PC-9 (cell line): ENCODE results near the gene NBDY. TPM values are rescaled to one million over a fixed set of nuclear protein-coding genes. Genes with fewer than 3 reads are reported as not detected.

Experiments used
- BruUV-seq: library from RNA; stranded (reverse); fragments of 400-500 nt; replicated peaks from 2 replicates; lab custom pipeline; 2021; lab: Mats Ljungman, UMichigan
- CTCF ChIA-PET: fragments of 300-600 bp; sonication (Branson Sonifier 250); formaldehyde crosslinking; loops from one replicate; lab custom pipeline; 2022; ENCODE audit warnings: antibody characterized with exemption; lab: Charles Lee
- POLR2A ChIA-PET: fragments of 300-600 bp; sonication (Branson Sonifier 250); formaldehyde crosslinking; loops from one replicate; lab custom pipeline; 2022; ENCODE audit warnings: antibody characterized with exemption; ENCODE audit not compliant: unreplicated experiment; lab: Charles Lee
- DNase-seq, 2 experiments: peaks; one replicate each; pipeline versions ENCODE4 v3.0.0 to v3.0.0-alpha.2; 2015 to 2022; ENCODE audit warnings: mixed read lengths in 1 of 2
- H2AFZ ChIP-seq: fragments of 200-600 bp; sonication (generic); 2 replicates; pipeline ENCODE4 v1.8.1; 2017; ENCODE audit warnings: antibody characterized with exemption
- H3F3A ChIP-seq: fragments of 200-600 bp; sonication (generic); 2 replicates; pipeline ENCODE4 v1.8.1; 2017; ENCODE audit warnings: antibody characterized with exemption, mild to moderate bottlenecking, low read depth; ENCODE audit not compliant: insufficient read depth
- H3K27ac ChIP-seq: fragments of 200-600 bp; sonication (generic); 2 replicates; pipeline ENCODE4 v1.6.1; 2016; ENCODE audit warnings: mixed run types
- H3K27me3 ChIP-seq: fragments of 200-600 bp; sonication (generic); 2 replicates; pipeline ENCODE4 v1.6.1; 2016; ENCODE audit warnings: low read depth, mixed run types; ENCODE audit not compliant: insufficient read depth
- H3K36me3 ChIP-seq: fragments of 200-600 bp; sonication (generic); 2 replicates; pipeline ENCODE4 v1.6.1; 2016; ENCODE audit warnings: low read depth, mixed run types
- H3K4me1 ChIP-seq: fragments of 200-600 bp; sonication (generic); replicated peaks from 2 replicates; pipeline ENCODE4 v1.6.1; 2016; ENCODE audit warnings: mixed run types; ENCODE audit not compliant: insufficient read depth
- H3K4me2 ChIP-seq: fragments of 200-600 bp; sonication (generic); 2 replicates; pipeline ENCODE4 v1.6.1; 2017; ENCODE audit warnings: mixed run types
- H3K4me3 ChIP-seq: fragments of 200-600 bp; sonication (generic); 2 replicates; pipeline ENCODE4 v1.6.1; 2016; ENCODE audit warnings: mixed run types
- H3K79me2 ChIP-seq: fragments of 200-600 bp; sonication (generic); 2 replicates; pipeline ENCODE4 v1.6.1; 2017; ENCODE audit warnings: low read depth, mixed run types
- H3K9me2 ChIP-seq: fragments of 200-600 bp; sonication (generic); 2 replicates; pipeline ENCODE4 v1.8.1; 2017; ENCODE audit warnings: mild to moderate bottlenecking; ENCODE audit not compliant: insufficient read depth
- H3K9me3 ChIP-seq: fragments of 200-600 bp; sonication (generic); 2 replicates; pipeline ENCODE4 v1.8.1; 2016; ENCODE audit warnings: low read depth; ENCODE audit not compliant: insufficient read depth
- H4K20me1 ChIP-seq: fragments of 200-600 bp; sonication (generic); 2 replicates; pipeline ENCODE4 v1.8.1; 2017; ENCODE audit not compliant: insufficient read depth
- EZH2 ChIP-seq: fragments of 200-600 bp; sonication (generic); IDR thresholded peaks from 2 replicates; pipeline ENCODE4 v1.8.0; 2017; ENCODE audit warnings: antibody characterized with exemption, low read depth
- intact Hi-C: fragments of 100-400 bp; cut with micrococcal nuclease; formaldehyde crosslinking; loops from one replicate; pipeline ENCODE4 v1.10.0; 2022; ENCODE audit not compliant: unreplicated experiment
- total RNA-seq: library from RNA; stranded (reverse); gene quantifications from 2 replicates; pipeline ENCODE4 v1.2.3, GENCODE V29; 2021
- TF ChIP-seq, protein P1 (sequence below): fragments of 200-600 bp; sonication (generic); conservative IDR thresholded peaks from 2 replicates; pipeline ENCODE4 v1.6.1; 2017; ENCODE audit warnings: mixed run types, antibody characterized with exemption, mild to moderate bottlenecking, moderate library complexity

The NBDY gene
- total RNA-seq, 1 experiment from 2014 or later = 76.6 TPM

GRCh38 chrX:56793521-56794320, 64.7 kb downstream of the NBDY start:
- POLR2A ChIA-PET = no interaction called here

DNA sequence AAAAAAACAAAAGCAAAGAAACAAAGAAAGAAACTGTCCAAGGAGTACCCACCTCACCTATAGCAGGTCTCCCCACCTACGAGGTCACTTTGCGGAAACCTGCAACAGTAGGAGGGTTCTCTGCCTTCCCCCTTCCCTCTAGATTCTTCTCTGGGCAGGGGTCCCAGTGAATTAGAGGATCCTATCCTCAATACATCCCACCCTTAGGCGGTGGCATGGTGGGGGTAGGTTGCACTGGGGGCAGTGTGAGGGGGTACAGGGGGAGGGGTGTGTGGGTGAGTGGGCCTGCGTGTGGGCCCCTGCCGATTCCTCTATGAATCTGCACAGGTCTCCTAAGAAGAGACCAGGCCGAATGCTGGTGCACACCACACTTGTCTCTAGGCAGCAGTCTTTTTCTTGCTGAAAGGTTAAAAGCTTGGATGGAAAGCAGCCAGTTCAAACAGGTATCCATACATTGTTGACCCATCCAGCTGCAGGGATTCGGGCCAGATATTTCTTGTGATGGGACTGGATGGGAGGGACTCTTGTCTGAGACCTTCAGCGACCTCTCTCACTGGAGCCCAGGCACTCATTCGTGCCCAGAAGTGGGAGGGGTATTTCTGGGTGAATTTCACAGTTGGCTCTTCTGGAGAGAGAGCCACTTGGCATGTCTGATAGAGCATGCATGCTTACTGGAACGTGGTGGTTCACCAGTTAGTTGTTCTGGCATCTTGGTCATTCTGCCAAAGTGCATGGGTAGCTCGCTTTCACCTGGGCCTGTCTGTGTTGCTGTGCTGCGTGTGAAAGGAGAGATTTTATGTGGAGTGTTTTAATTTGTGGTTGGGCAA, 65.6 kb downstream of the NBDY start:
- intact Hi-C loops = no loop called here
- no peak for DNase-seq
- TF ChIP-seq, protein P1, sequence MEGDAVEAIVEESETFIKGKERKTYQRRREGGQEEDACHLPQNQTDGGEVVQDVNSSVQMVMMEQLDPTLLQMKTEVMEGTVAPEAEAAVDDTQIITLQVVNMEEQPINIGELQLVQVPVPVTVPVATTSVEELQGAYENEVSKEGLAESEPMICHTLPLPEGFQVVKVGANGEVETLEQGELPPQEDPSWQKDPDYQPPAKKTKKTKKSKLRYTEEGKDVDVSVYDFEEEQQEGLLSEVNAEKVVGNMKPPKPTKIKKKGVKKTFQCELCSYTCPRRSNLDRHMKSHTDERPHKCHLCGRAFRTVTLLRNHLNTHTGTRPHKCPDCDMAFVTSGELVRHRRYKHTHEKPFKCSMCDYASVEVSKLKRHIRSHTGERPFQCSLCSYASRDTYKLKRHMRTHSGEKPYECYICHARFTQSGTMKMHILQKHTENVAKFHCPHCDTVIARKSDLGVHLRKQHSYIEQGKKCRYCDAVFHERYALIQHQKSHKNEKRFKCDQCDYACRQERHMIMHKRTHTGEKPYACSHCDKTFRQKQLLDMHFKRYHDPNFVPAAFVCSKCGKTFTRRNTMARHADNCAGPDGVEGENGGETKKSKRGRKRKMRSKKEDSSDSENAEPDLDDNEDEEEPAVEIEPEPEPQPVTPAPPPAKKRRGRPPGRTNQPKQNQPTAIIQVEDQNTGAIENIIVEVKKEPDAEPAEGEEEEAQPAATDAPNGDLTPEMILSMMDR = no peak
- no peak for TF ChIP-seq EZH2
- no peaks in the 10 kb centered on the region for H3K36me3 ChIP-seq
- no peaks in the 10 kb centered on the region for H3K4me1 ChIP-seq
- no peak overlapping the region for H3K4me2 ChIP-seq
- no TSS peak for BruUV-seq
- H3F3A ChIP-seq = no peaks in the 10 kb centered on the region
- H3K9me3 ChIP-seq = no peaks in the 10 kb centered on the region
- no peak overlapping the region for H3K4me3 ChIP-seq
- CTCF ChIA-PET = no interaction called here
- no peaks in the 10 kb centered on the region for H3K27me3 ChIP-seq
- no peaks in the 10 kb centered on the region for H4K20me1 ChIP-seq
- no peak overlapping the region for H2AFZ ChIP-seq
- no peaks in the 10 kb centered on the region for H3K79me2 ChIP-seq
- POLR2A ChIA-PET = no interaction called here
- no peaks in the 10 kb centered on the region for H3K9me2 ChIP-seq
- H3K27ac ChIP-seq = no peak overlapping the region

More at GRCh38 chrX:56793521-56794320, 64.7 kb downstream of the NBDY start:
- Histone ChIP-seq H2AFZ (no peak overlapping the region), H3K9me2 (no peaks in the 10 kb centered on the region), H3K9me3 (no peaks in the 10 kb centered on the region), H3K4me1 (no peaks in the 10 kb centered on the region), H3K27ac (no peak overlapping the region), H3K4me2 (no peak overlapping the region), H3K79me2 (no peaks in the 10 kb centered on the region), H4K20me1 (no peaks in the 10 kb centered on the region), H3F3A (no peaks in the 10 kb centered on the region), H3K27me3 (no peaks in the 10 kb centered on the region), H3K4me3 (no peak overlapping the region), H3K36me3 (no peaks in the 10 kb centered on the region)
- BruUV-seq = no TSS peak
- intact Hi-C loops = no loop called here
- no peak for DNase-seq
- no peak for TF ChIP-seq EZH2
- TF ChIP-seq, protein P1 = no peak
- CTCF ChIA-PET = no interaction called here

DNA sequence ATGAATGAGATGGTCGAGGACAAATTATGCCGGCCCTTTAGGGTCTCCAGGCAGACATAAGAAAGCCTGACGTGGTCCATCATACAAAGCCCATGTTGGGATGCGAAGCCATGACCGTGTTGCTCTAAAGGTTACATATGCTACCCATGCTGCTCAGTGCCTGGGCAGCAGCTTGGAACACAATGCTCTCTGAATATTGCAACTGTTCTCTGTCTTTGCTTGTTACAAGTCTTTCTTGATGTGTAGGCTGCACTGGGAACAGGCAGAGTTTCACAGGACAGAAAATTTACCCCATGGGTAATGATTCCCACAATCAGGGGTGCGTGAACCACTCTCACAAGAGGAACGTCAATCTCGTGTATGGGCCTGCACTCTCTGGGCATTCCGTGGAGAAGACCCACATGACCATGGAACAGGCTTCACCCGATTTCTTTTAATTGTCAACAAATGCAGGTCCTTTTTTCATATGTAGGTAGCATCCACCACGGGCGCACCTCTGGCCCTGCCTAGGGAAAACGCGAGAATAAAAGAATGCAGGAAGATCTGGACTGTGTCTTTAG, 66.3 kb downstream of the NBDY start:
- no TSS peak for BruUV-seq
- no peaks in the 10 kb centered on the region for H3K79me2 ChIP-seq
- no peak overlapping the region for H3K4me2 ChIP-seq
- intact Hi-C loops = no loop called here
- no peak overlapping the region for H3K27ac ChIP-seq
- POLR2A ChIA-PET = no interaction called here
- no peaks in the 10 kb centered on the region for H3K27me3 ChIP-seq
- no peak for TF ChIP-seq EZH2
- TF ChIP-seq, protein P1 = no peak
- H3K36me3 ChIP-seq = no peaks in the 10 kb centered on the region
- H3K9me3 ChIP-seq = no peaks in the 10 kb centered on the region
- CTCF ChIA-PET = no interaction called here
- H2AFZ ChIP-seq = no peak overlapping the region
- H3K9me2 ChIP-seq = no peaks in the 10 kb centered on the region
- no peaks in the 10 kb centered on the region for H4K20me1 ChIP-seq
- no peak overlapping the region for H3K4me3 ChIP-seq
- H3F3A ChIP-seq = no peaks in the 10 kb centered on the region
- no peak for DNase-seq
- no peaks in the 10 kb centered on the region for H3K4me1 ChIP-seq
